Astrocyte (in vitro differentiated cells and primary cell): ENCODE results near the gene SHTN1. TPM values are rescaled to one million over a fixed set of nuclear protein-coding genes. Genes with fewer than 3 reads are reported as not detected.

ENCODE experiments used
- DNase-seq: peaks from one replicate; pipeline ENCODE4 v3.0.0-alpha.2; 2010; ENCODE audit warnings: low read depth
- FAIRE-seq: peaks from 2 replicates; lab custom pipeline; 2011; peaks lifted over from hg19 to GRCh38; lab: Jason Lieb, UNC
- H2AFZ ChIP-seq: 2 replicates; pipeline ENCODE4 v1.6.0; 2012; ENCODE audit warnings: low read depth, low read length, inconsistent platforms
- H3K27ac ChIP-seq: 2 replicates; pipeline ENCODE4 v1.5.1; 2011; ENCODE audit warnings: low read depth, low read length, inconsistent platforms
- H3K27me3 ChIP-seq: 2 replicates; pipeline ENCODE4 v1.6.0; 2011; ENCODE audit warnings: low read length, inconsistent platforms; ENCODE audit not compliant: insufficient read depth
- H3K36me3 ChIP-seq: 2 replicates; pipeline ENCODE4 v1.5.1; 2011; ENCODE audit warnings: low read length, inconsistent platforms; ENCODE audit not compliant: insufficient read depth
- H3K4me1 ChIP-seq: 2 replicates; pipeline ENCODE4 v1.5.1; 2011; ENCODE audit warnings: low read length, inconsistent platforms; ENCODE audit not compliant: insufficient read depth
- H3K4me2 ChIP-seq: 2 replicates; pipeline ENCODE4 v1.6.0; 2012; ENCODE audit warnings: low read length, inconsistent platforms
- H3K4me3 ChIP-seq: 2 replicates; pipeline ENCODE4 v1.5.1; 2011; ENCODE audit warnings: low read depth, mild to moderate bottlenecking, low read length, inconsistent platforms; ENCODE audit not compliant: insufficient read depth
- H3K79me2 ChIP-seq: 2 replicates; pipeline ENCODE4 v1.6.0; 2012; ENCODE audit warnings: mild to moderate bottlenecking, low read length, inconsistent platforms; ENCODE audit not compliant: insufficient read depth
- H3K9ac ChIP-seq: 2 replicates; pipeline ENCODE4 v1.6.0; 2012; ENCODE audit warnings: mild to moderate bottlenecking, low read length, inconsistent platforms
- H3K9me3 ChIP-seq: 2 replicates; pipeline ENCODE4 v1.5.1; 2012; ENCODE audit warnings: low read depth, mild to moderate bottlenecking, low read length, inconsistent platforms; ENCODE audit not compliant: insufficient read depth
- H4K20me1 ChIP-seq: 2 replicates; pipeline ENCODE4 v1.6.0; 2012; ENCODE audit warnings: low read length, inconsistent platforms; ENCODE audit not compliant: insufficient read depth
- H3K27ac Mint-ChIP-seq: one replicate; pipeline ENCODE4 v1.8.0; 2021; ENCODE audit warnings: mild to moderate bottlenecking, mixed read lengths; ENCODE audit not compliant: unreplicated experiment
- H3K27me3 Mint-ChIP-seq: one replicate; pipeline ENCODE4 v1.8.0; 2021; ENCODE audit warnings: low read depth, mixed read lengths; ENCODE audit not compliant: unreplicated experiment
- H3K36me3 Mint-ChIP-seq: one replicate; pipeline ENCODE4 v1.8.0; 2021; ENCODE audit warnings: low read depth, mixed read lengths; ENCODE audit not compliant: unreplicated experiment
- H3K4me1 Mint-ChIP-seq: one replicate; pipeline ENCODE4 v1.8.0; 2021; ENCODE audit warnings: low read depth, mixed read lengths; ENCODE audit not compliant: unreplicated experiment
- H3K4me3 Mint-ChIP-seq: one replicate; pipeline ENCODE4 v1.8.0; 2021; ENCODE audit warnings: mild to moderate bottlenecking, moderate library complexity, mixed read lengths; ENCODE audit not compliant: unreplicated experiment
- H3K9me3 Mint-ChIP-seq: one replicate; pipeline ENCODE4 v1.8.0; 2021; ENCODE audit warnings: mild to moderate bottlenecking, mixed read lengths; ENCODE audit not compliant: unreplicated experiment
- CTCF ChIP-seq: IDR thresholded peaks from 2 replicates; pipeline ENCODE4 v1.5.1; 2011; ENCODE audit warnings: low read depth, mild to moderate bottlenecking, inconsistent platforms, low read length, moderate library complexity; ENCODE audit not compliant: insufficient read depth
- EZH2 ChIP-seq: IDR thresholded peaks from 2 replicates; pipeline ENCODE4 v1.6.1; 2012; ENCODE audit warnings: mild to moderate bottlenecking, low read length, inconsistent platforms; ENCODE audit not compliant: insufficient read depth
- total RNA-seq: library from RNA; stranded (reverse); gene quantifications from 2 replicates; pipeline ENCODE4 v1.2.1, GENCODE V29; 2021

SHTN1 gene
- total RNA-seq, 1 donor from 2014 or later = 32.7 TPM

GRCh38 chr10:116988311-116988710, 16.7 kb downstream of the SHTN1 start:
- no peaks in the 10 kb centered on the region for H3K36me3 Mint-ChIP-seq

GRCh38 chr10:116985611-116986010, 19.4 kb downstream of the SHTN1 start:
- Histone ChIP-seq H3K4me1 (no peaks in the 10 kb centered on the region), H3K9me3 (no peaks in the 10 kb centered on the region), H3K27me3 (no peaks in the 10 kb centered on the region), H3K79me2 (peaks cover 26% of the 10 kb centered on the region), H3K4me2 (no peak overlapping the region), H4K20me1 (peaks cover 14% of the 10 kb centered on the region), H2AFZ (no peak overlapping the region), H3K9ac (no peak overlapping the region), H3K4me3 (no peak overlapping the region), H3K27ac (no peak overlapping the region), H3K36me3 (no peaks in the 10 kb centered on the region)
- peaks cover 6% of the 10 kb centered on the region for H3K4me1 Mint-ChIP-seq
- no peaks in the 10 kb centered on the region for H3K9me3 Mint-ChIP-seq
- no peaks in the 10 kb centered on the region for H3K36me3 Mint-ChIP-seq
- peak; percentile 31 for DNase-seq
- TF ChIP-seq EZH2 (no peak), CTCF (no peak)
- no peak overlapping the region for H3K27ac Mint-ChIP-seq
- FAIRE-seq = no peak
- H3K4me3 Mint-ChIP-seq = no peak overlapping the region
- H3K27me3 Mint-ChIP-seq = no peaks in the 10 kb centered on the region

More at GRCh38 chr10:116988311-116988710, 16.7 kb downstream of the SHTN1 start:
- Mint-ChIP-seq H3K9me3 (no peaks in the 10 kb centered on the region), H3K27me3 (no peaks in the 10 kb centered on the region), H3K27ac (no peak overlapping the region), H3K4me1 (peaks cover 6% of the 10 kb centered on the region), H3K4me3 (no peak overlapping the region)
- no peak for FAIRE-seq
- Histone ChIP-seq H3K4me2 (no peak overlapping the region), H4K20me1 (peaks cover 26% of the 10 kb centered on the region), H3K9me3 (no peaks in the 10 kb centered on the region), H3K27me3 (no peaks in the 10 kb centered on the region), H3K27ac (no peak overlapping the region), H3K79me2 (peaks cover 22% of the 10 kb centered on the region), H3K4me3 (no peak overlapping the region), H2AFZ (no peak overlapping the region), H3K36me3 (no peaks in the 10 kb centered on the region), H3K9ac (no peak overlapping the region), H3K4me1 (no peaks in the 10 kb centered on the region)
- no peak for TF ChIP-seq EZH2
- no peak for TF ChIP-seq CTCF
- no peak for DNase-seq

- no peaks in the 10 kb centered on the region for H3K4me1 Mint-ChIP-seq
- H3K27me3 Mint-ChIP-seq = no peaks in the 10 kb centered on the region
- Histone ChIP-seq H3K9me3 (no peaks in the 10 kb centered on the region), H3K36me3 (no peaks in the 10 kb centered on the region), H3K27me3 (no peaks in the 10 kb centered on the region), H3K27ac (no peak overlapping the region), H3K4me1 (no peaks in the 10 kb centered on the region), H3K4me3 (no peak overlapping the region), H2AFZ (no peak overlapping the region), H3K4me2 (no peak overlapping the region), H3K79me2 (peaks cover 26% of the 10 kb centered on the region), H4K20me1 (peaks cover 14% of the 10 kb centered on the region), H3K9ac (no peak overlapping the region)
- no peaks in the 10 kb centered on the region for H3K9me3 Mint-ChIP-seq
- no peak overlapping the region for H3K4me3 Mint-ChIP-seq
- DNase-seq (no peak), FAIRE-seq (no peak)
- no peak overlapping the region for H3K27ac Mint-ChIP-seq
- TF ChIP-seq CTCF = no peak
- TF ChIP-seq EZH2 = no peak
- H3K36me3 Mint-ChIP-seq = no peaks in the 10 kb centered on the region
Measured at GRCh38 chr10:116984202-116984990, 20.6 kb downstream of the SHTN1 start.
